Central memory CD8-positive, alpha-beta T cell (primary cell): Measurements from ENCODE around the gene C10orf143.
"Not testable (repeated sequence)": the region's sequence is repeated elsewhere in the genome, so short reads cannot be mapped to it uniquely, and the experiment has no call there.

Experiments used
- ATAC-seq: fragments of 150-1000 bp; cut with Tn5 transposase; replicated peaks from 2 replicates; pipeline ENCODE4 v1.10.0; 2022; ENCODE audit warnings: mild to moderate bottlenecking, moderate FRiP score, moderate number of reproducible peaks; ENCODE audit not compliant: poor library complexity, severe bottlenecking; ENCODE audit errors: extremely low read depth
- DNase-seq, 2 donors: peaks; one replicate each; pipeline ENCODE4 v3.0.0; 2021; ENCODE audit warnings: low spot score in 2 of 2
- H3K27ac Mint-ChIP-seq: one replicate; pipeline ENCODE4 v1.8.0; 2022; ENCODE audit warnings: low read depth, mild to moderate bottlenecking, moderate library complexity, mixed read lengths
- H3K27me3 Mint-ChIP-seq: one replicate; pipeline ENCODE4 v1.8.0; 2022; ENCODE audit warnings: mixed read lengths
- H3K36me3 Mint-ChIP-seq: one replicate; pipeline ENCODE4 v1.8.0; 2022; ENCODE audit warnings: mild to moderate bottlenecking, moderate library complexity, mixed read lengths; ENCODE audit not compliant: insufficient read depth
- H3K4me1 Mint-ChIP-seq: one replicate; pipeline ENCODE4 v1.8.0; 2022; ENCODE audit warnings: mixed read lengths
- H3K4me3 Mint-ChIP-seq: one replicate; pipeline ENCODE4 v1.8.0; 2022; ENCODE audit warnings: mild to moderate bottlenecking, moderate library complexity, mixed read lengths
- H3K9me3 Mint-ChIP-seq: one replicate; pipeline ENCODE4 v1.8.0; 2022; ENCODE audit warnings: mixed read lengths

C10orf143 gene

DNA sequence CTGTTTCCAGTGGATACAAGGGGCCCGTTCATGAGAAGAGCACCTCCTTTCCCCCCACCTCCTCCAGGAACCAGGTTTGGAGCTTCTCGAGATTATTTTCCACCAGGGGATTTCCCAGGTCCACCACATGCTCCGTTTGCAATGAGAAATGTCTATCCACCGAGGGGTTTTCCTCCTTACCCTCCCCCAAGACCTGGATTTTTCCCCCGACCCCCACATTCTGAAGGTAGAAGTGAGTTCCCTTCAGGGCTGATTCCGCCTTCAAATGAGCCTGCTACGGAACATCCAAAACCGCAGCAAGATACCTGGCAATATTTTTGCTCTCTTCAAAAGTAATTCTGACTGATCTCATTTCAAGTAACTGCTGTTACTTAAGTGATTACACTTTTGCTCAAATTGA, 2.5 kb downstream of the C10orf143 start:
- not testable (repeated sequence) for H3K4me3 Mint-ChIP-seq, ATAC-seq

DNA sequence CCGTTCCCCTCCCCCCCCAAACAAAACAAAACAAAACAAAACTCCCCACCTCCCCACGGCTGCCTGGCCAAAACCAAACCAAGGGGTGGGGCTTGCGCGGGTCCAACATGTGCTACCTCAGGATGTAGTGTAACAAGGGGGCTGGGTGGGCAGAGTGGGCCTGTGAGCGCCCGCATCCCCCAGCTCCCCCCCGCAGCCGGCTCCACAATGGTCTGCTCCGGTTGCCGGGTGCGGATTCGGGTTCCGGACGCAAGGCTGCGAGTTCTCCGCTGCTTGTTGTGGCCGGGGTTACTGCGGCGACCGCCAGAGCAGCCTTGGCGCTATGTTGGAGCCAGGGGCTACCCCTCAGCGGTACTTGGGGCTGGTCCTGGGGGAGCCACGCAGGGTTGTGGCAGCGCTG, 4.9 kb downstream of the C10orf143 start:
- Mint-ChIP-seq H3K27me3 (no peaks in the 10 kb centered on the region), H3K4me1 (peaks cover 38% of the 10 kb centered on the region), H3K4me3 (no peak overlapping the region), H3K9me3 (no peaks in the 10 kb centered on the region), H3K36me3 (peaks cover 19% of the 10 kb centered on the region), H3K27ac (no peak overlapping the region)
- ATAC-seq (no peak), DNase-seq (no peak)

More for the DNA sequence above, 2.5 kb downstream of the C10orf143 start:
- H3K4me1 Mint-ChIP-seq = peaks cover 53% of the 10 kb centered on the region
- not testable (repeated sequence) for DNase-seq, H3K9me3 Mint-ChIP-seq, H3K27ac Mint-ChIP-seq, H3K27me3 Mint-ChIP-seq
- peaks cover 25% of the 10 kb centered on the region for H3K36me3 Mint-ChIP-seq

DNA sequence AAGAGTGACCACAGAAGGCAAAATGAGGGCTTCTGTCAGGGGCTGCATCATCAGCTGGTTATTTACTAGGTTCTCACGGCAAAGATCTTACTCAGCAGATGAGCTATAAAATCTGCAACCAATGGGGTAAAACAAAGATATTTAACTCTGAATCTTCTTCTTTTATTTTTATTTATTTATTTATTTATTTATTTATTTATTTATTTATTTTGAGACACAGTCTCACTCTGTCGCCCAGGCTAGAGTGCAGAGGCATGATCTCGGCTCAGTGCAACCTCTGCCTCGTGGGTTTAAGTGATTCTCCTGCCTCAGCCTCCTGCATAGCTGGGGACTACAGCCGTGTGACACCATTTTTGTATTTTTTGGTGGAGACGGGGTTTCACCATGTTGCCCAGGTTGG, 11.3 kb downstream of the C10orf143 start:
- Mint-ChIP-seq H3K27ac (no peak overlapping the region), H3K4me3 (no peak overlapping the region), H3K4me1 (no peaks in the 10 kb centered on the region), H3K9me3 (no peaks in the 10 kb centered on the region), H3K36me3 (peaks cover 5% of the 10 kb centered on the region), H3K27me3 (no peaks in the 10 kb centered on the region)
- DNase-seq (no peak), ATAC-seq (no peak)

DNA sequence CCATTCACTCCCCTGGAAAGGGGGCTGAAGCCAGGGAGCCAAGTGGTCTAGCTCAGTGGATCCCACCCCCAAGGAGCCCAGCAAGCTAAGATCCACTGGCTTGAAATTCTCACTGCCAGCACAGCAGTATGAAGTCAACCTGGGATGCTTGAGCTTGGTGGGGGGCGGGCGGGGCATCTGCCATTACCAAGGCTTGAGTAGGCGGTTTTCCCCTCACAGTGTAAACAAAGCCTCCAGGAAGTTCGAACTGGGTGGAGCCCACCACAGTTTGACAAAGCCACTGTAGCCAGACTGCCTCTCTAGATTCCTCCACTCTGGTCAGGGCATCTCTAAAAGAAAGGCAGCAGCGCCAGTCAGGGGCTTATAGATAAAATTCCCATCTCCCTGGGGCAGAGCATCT, 20.1 kb downstream of the C10orf143 start:
- not testable (repeated sequence) for ATAC-seq, H3K4me1 Mint-ChIP-seq, H3K36me3 Mint-ChIP-seq, DNase-seq, H3K27me3 Mint-ChIP-seq, H3K27ac Mint-ChIP-seq
- H3K4me3 Mint-ChIP-seq = peak overlapping the region; percentile 12
- peaks cover 22% of the 10 kb centered on the region for H3K9me3 Mint-ChIP-seq

DNA sequence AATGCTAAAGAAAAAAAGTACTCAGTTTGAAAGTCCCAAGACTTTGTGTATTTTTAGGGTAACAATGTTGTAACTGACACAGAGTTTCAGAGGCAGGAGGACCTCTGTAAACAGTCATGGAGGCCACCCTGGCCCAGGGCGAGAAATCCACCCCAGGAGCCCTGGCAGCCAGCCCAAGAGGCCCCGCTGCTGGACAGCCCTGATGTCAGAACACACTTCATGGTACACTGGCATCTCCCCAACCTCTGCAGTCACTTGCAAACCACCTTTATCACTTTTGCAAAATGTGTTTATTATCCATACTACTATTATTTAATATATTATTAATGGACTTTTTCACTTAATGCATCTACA, 30.2 kb downstream of the C10orf143 start:
- DNase-seq (no peak), ATAC-seq (no peak)
- Mint-ChIP-seq H3K27ac (no peak overlapping the region), H3K4me3 (no peak overlapping the region), H3K27me3 (no peaks in the 10 kb centered on the region), H3K36me3 (peaks cover 6% of the 10 kb centered on the region), H3K9me3 (no peaks in the 10 kb centered on the region), H3K4me1 (no peaks in the 10 kb centered on the region)

DNA sequence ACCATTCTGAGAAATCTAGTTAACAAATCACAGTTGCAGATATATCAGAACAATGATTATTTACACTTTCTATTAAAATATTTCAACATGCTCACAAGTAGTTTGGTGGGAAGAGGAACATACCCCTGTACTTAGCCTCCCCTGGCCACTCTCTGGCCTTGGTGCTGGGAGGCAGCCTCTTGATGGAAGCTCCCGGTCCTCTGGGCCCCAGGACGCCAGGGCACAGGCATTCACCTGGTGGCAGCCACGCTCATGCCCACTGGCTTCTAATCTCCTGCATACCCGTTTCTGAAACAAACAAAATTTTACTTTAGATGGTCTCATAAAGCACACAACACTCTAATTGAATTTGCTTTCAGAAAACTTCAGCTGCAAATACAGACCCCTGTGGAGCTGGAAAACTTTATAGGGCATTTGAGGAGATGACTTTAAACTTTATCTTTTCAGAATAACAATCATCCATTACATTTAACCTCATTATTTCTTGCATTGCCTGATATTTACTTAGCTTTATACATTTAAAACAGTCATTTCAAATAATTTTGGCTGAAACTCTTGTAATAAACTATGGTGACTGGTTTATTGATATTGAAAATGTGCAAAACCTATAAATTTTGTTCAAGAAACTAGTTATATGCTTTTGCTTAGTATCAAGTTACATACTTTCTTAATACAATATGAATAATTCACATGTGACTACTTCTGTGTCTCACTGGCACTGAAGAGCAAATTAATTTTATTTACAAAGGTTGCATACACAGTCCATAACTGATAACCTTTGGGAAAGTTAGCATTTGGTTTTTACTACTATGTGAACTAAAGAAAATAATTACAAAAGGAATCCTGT, 30.8 kb downstream of the C10orf143 start:
- no peaks in the 10 kb centered on the region for H3K9me3 Mint-ChIP-seq
- H3K27ac Mint-ChIP-seq = no peak overlapping the region
- H3K36me3 Mint-ChIP-seq = peaks cover 6% of the 10 kb centered on the region
- ATAC-seq (no peak), DNase-seq (no peak)
- no peak overlapping the region for H3K4me3 Mint-ChIP-seq
- no peaks in the 10 kb centered on the region for H3K4me1 Mint-ChIP-seq
- no peaks in the 10 kb centered on the region for H3K27me3 Mint-ChIP-seq

DNA sequence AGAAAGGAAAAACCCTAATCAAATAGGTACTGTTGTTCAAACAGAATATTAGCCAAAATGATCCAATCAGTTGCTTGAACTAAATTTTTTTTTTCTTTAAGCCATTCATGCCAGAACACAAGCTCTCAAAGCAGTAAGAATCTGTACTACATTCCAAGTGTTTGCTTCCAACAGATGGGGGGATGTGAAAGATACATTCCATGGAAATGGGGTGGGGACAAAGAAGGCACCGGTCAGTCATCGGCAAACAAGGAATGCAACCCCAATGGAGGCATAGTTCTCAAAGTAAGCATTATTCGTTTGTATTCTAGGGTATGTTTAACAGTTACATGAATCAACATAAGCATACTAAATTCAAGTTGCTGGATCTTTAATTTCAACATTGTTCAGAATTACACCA, 32.5 kb downstream of the C10orf143 start:
- Mint-ChIP-seq H3K4me1 (peaks cover 6% of the 10 kb centered on the region), H3K4me3 (no peak overlapping the region), H3K27ac (no peak overlapping the region), H3K9me3 (no peaks in the 10 kb centered on the region), H3K36me3 (peaks cover 8% of the 10 kb centered on the region), H3K27me3 (no peaks in the 10 kb centered on the region)
- DNase-seq (no peak), ATAC-seq (no peak)

DNA sequence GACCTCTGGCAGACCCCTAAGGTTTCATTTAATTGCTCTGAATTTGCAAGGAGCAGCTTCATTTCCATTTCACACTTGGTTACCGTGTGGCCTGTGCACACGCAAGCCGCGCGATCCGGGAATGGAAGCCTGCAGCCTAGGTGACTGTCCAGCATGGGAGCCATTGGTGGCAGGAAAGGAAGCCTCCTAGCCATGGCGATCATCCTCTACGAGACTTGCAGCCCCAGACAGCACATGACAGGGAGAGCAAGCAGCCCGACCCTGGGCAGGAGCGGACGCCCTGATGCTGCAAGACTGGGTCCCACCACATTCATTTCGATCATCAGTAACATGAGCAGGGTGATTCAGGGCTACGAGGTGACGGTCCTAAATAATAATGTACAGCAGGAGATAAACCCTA, 33.9 kb downstream of the C10orf143 start:
- Mint-ChIP-seq H3K4me3 (no peak overlapping the region), H3K27me3 (no peaks in the 10 kb centered on the region), H3K27ac (no peak overlapping the region), H3K36me3 (peaks cover 10% of the 10 kb centered on the region), H3K9me3 (peaks cover 6% of the 10 kb centered on the region), H3K4me1 (peaks cover 10% of the 10 kb centered on the region)
- ATAC-seq (no peak), DNase-seq (no peak)

DNA sequence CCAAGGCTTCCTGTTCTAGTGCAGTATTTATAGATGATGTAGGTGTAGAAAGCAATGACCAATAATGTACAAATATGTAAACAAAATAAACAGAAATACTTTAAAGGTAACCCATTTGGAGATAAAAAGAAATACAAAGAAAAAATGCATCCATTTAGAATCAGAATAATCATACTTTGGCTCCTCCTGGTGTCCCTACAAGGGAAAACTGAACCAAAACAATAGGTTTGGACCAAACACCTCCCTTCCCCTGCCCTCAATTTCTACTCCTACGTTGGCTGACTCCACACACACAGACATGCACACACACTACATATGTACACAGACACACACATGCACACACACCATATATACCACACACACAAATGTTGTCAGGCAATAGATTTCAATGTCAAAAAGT, 36.0 kb downstream of the C10orf143 start:
- Mint-ChIP-seq H3K27me3 (no peaks in the 10 kb centered on the region), H3K4me1 (peaks cover 10% of the 10 kb centered on the region), H3K4me3 (no peak overlapping the region), H3K27ac (no peak overlapping the region), H3K36me3 (peaks cover 8% of the 10 kb centered on the region), H3K9me3 (peaks cover 6% of the 10 kb centered on the region)
- ATAC-seq = no peak
- no peak for DNase-seq

DNA sequence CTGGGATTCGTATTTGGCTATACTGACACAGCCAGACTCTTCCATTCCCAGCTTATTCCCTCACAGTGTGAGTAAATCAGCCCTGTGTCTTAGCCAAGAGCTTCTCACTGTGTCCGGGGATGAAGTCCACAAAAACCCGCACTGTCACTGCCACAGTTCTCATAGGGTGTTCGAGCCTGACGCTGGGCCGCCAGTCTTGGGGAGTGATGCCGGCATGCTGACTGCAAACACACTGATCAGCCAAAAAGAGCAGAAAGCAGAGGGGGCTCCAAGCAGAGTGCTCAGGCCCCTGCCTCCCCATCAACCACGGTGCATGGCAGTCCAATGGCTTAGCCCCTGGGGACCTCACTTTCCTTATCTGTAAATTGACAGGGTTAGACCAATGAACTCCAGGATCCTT, 36.7 kb downstream of the C10orf143 start:
- no peak for DNase-seq
- peaks cover 6% of the 10 kb centered on the region for H3K9me3 Mint-ChIP-seq
- no peak overlapping the region for H3K27ac Mint-ChIP-seq
- H3K4me1 Mint-ChIP-seq = peaks cover 10% of the 10 kb centered on the region
- H3K36me3 Mint-ChIP-seq = peaks cover 8% of the 10 kb centered on the region
- ATAC-seq = no peak
- no peak overlapping the region for H3K4me3 Mint-ChIP-seq
- H3K27me3 Mint-ChIP-seq = no peaks in the 10 kb centered on the region

DNA sequence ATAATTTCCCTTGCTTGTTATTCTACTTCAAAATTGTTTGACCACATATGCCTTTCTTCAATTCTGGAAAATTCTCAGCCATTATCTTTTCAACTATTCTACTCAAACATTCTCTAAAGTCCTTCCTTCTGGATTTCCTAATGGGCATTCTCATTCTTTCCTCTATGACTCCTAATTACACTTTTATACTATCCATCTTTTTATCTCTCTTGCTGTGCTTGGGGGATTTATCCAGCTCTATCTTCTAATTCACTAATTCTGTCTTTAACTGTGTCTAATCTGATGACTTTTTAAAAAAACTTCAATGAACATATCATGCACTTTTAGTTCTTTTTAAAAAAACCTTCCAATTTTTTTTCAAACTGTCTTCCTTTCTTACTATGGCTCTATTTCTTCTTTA, 38.4 kb downstream of the C10orf143 start:
- Mint-ChIP-seq H3K27ac (no peak overlapping the region), H3K4me1 (peaks cover 10% of the 10 kb centered on the region), H3K4me3 (no peak overlapping the region), H3K27me3 (no peaks in the 10 kb centered on the region), H3K36me3 (peaks cover 6% of the 10 kb centered on the region), H3K9me3 (peaks cover 6% of the 10 kb centered on the region)
- DNase-seq = no peak
- ATAC-seq = no peak

DNA sequence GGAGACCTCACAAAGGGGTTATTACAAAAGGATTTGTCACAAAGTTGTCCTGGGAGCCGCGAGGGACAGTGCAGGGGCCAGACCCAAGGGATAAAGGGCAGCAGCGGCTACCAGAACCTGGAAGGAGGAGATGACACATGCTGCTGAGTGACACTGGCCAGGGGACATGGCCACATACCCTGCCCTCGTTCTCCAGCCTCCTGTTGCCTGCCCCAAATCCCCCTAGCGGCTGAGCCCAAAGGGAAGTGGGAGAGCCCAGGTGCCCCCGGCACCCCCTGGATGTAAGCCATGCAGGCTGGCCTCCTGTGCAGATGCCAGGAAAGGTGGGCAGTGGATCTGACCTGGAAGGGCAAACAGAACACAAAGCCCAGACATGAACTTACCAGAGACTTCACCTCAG, 42.7 kb downstream of the C10orf143 start:
- ATAC-seq (no peak), DNase-seq (no peak)
- Mint-ChIP-seq H3K27me3 (no peaks in the 10 kb centered on the region), H3K4me1 (peaks cover 2% of the 10 kb centered on the region), H3K36me3 (peaks cover 7% of the 10 kb centered on the region), H3K9me3 (peaks cover 6% of the 10 kb centered on the region), H3K27ac (no peak overlapping the region), H3K4me3 (no peak overlapping the region)

DNA sequence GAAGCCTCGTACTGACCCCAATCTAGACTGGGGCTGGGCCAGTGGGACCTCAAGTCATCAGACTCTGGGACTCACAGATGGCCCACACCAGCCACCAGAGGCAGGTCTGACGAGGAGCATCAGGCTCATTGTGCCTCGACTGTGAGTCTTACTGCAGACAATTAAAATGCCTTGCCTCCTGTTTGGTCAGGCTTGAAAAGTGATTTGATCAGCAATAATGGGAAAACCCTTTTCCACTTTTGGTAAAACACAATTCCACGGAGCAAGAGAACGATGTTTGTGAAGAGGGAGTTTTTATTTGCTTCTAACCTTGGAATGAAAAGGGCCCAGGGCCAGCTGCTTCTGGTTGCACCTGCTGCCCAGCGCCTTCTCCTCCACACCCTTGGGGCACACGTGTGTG, 43.9 kb downstream of the C10orf143 start:
- Mint-ChIP-seq H3K4me3 (no peak overlapping the region), H3K4me1 (no peaks in the 10 kb centered on the region), H3K27ac (no peak overlapping the region), H3K27me3 (no peaks in the 10 kb centered on the region), H3K9me3 (no peaks in the 10 kb centered on the region), H3K36me3 (peaks cover 7% of the 10 kb centered on the region)
- DNase-seq (no peak), ATAC-seq (no peak)
